HEK293 (cell line): Measurements from ENCODE around the gene FBXW2.
A peak's percentile ranks its signal among the peaks of the same experiment; 100 is the strongest.

Experiments used
- BCL6B ChIP-seq: fragments of 450-650 bp; formaldehyde crosslinking; IDR thresholded peaks from 2 replicates; pipeline ENCODE4 v1.5.1; 2017; ENCODE audit warnings: missing biosample characterization, missing genetic modification characterization
- EGR2 ChIP-seq: fragments of 450-650 bp; formaldehyde crosslinking; IDR thresholded peaks from 2 replicates; pipeline ENCODE4 v1.5.1; 2016; ENCODE audit warnings: low read depth, missing biosample characterization, missing genetic modification characterization
- HOXC10 ChIP-seq: sonication (generic); formaldehyde crosslinking; IDR thresholded peaks from 2 replicates; pipeline ENCODE4 v1.8.1; 2023; ENCODE audit warnings: mild to moderate bottlenecking, missing genetic modification reagents
- KLF17 ChIP-seq: fragments of 450-650 bp; formaldehyde crosslinking; IDR thresholded peaks from 2 replicates; pipeline ENCODE4 v1.5.1; 2016; ENCODE audit warnings: missing biosample characterization, missing genetic modification characterization
- OSR2 ChIP-seq: fragments of 450-650 bp; formaldehyde crosslinking; IDR thresholded peaks from 2 replicates; pipeline ENCODE4 v1.5.1; 2016; ENCODE audit warnings: missing biosample characterization, missing genetic modification characterization
- PATZ1 ChIP-seq: fragments of 450-650 bp; formaldehyde crosslinking; IDR thresholded peaks from 2 replicates; pipeline ENCODE4 v1.5.1; 2016; ENCODE audit warnings: missing biosample characterization, missing genetic modification characterization
- PBX3 ChIP-seq: sonication (generic); formaldehyde crosslinking; IDR thresholded peaks from 2 replicates; pipeline ENCODE4 v1.8.1; 2022; ENCODE audit warnings: mild to moderate bottlenecking, moderate library complexity, missing genetic modification reagents
- SCRT2 ChIP-seq: fragments of 450-650 bp; formaldehyde crosslinking; IDR thresholded peaks from 2 replicates; pipeline ENCODE4 v1.5.1; 2016; ENCODE audit warnings: missing biosample characterization, missing genetic modification characterization
- SETDB1 ChIP-seq: IDR thresholded peaks from one replicate; pipeline ENCODE4 v1.6.1; 2017; ENCODE audit warnings: mild to moderate bottlenecking, low read length, moderate library complexity, mixed read lengths; ENCODE audit not compliant: insufficient read length
- YY1 ChIP-seq: fragments of 450-650 bp; formaldehyde crosslinking; IDR thresholded peaks from 2 replicates; pipeline ENCODE4 v1.5.1; 2018; ENCODE audit warnings: missing biosample characterization, missing genetic modification characterization
- ZBTB20 ChIP-seq: fragments of 450-650 bp; formaldehyde crosslinking; IDR thresholded peaks from 2 replicates; pipeline ENCODE4 v1.5.1; 2016; ENCODE audit warnings: missing biosample characterization, missing genetic modification characterization
- ZBTB26 ChIP-seq: fragments of 450-650 bp; formaldehyde crosslinking; optimal IDR thresholded peaks from 2 replicates; pipeline ENCODE3; 2016; ENCODE audit warnings: missing biosample characterization, mild to moderate bottlenecking, missing genetic modification characterization
- ZEB2 ChIP-seq: fragments of 450-650 bp; formaldehyde crosslinking; IDR thresholded peaks from 2 replicates; pipeline ENCODE4 v1.5.1; 2016; ENCODE audit warnings: missing biosample characterization, missing genetic modification characterization
- ZFHX2 ChIP-seq: fragments of 450-650 bp; formaldehyde crosslinking; conservative IDR thresholded peaks from 2 replicates; pipeline ENCODE4 v1.5.1; 2016; ENCODE audit warnings: missing biosample characterization, missing genetic modification characterization
- ZFP3 ChIP-seq: fragments of 450-650 bp; formaldehyde crosslinking; IDR thresholded peaks from 2 replicates; pipeline ENCODE4 v1.5.1; 2016; ENCODE audit warnings: low read depth, missing biosample characterization, missing genetic modification characterization
- ZIC2 ChIP-seq: fragments of 450-650 bp; formaldehyde crosslinking; IDR thresholded peaks from 2 replicates; pipeline ENCODE4 v1.5.1; 2016; ENCODE audit warnings: missing biosample characterization, missing genetic modification characterization
- ZNF18 ChIP-seq: fragments of 450-650 bp; formaldehyde crosslinking; IDR thresholded peaks from 2 replicates; pipeline ENCODE4 v1.5.1; 2016; ENCODE audit warnings: missing biosample characterization, missing genetic modification characterization
- ZNF2 ChIP-seq: fragments of 450-650 bp; formaldehyde crosslinking; IDR thresholded peaks from 2 replicates; pipeline ENCODE4 v1.5.1; 2016; ENCODE audit warnings: missing biosample characterization, missing genetic modification characterization
- ZNF274 ChIP-seq, 2 experiments: fragments of 200-500 bp in 1 of 2; fragments of 450-650 bp in 1 of 2; sonication (Bioruptor generic) in 1 of 2; formaldehyde crosslinking in 1 of 2; IDR thresholded peaks; 2 replicates each; pipeline versions ENCODE4 v1.5.1 to v1.6.1; 2014 to 2016; ENCODE audit warnings: borderline replicate concordance in 1 of 2, inconsistent platforms in 1 of 2, low read length in 1 of 2, missing biosample characterization in 1 of 2, missing genetic modification characterization in 1 of 2
- ZNF335 ChIP-seq: fragments of 450-650 bp; formaldehyde crosslinking; conservative IDR thresholded peaks from 2 replicates; pipeline ENCODE4 v1.5.1; 2016; ENCODE audit warnings: missing biosample characterization, missing genetic modification characterization
- ZNF341 ChIP-seq: fragments of 450-650 bp; formaldehyde crosslinking; IDR thresholded peaks from 2 replicates; pipeline ENCODE4; 2016; ENCODE audit warnings: low read depth, missing biosample characterization, missing genetic modification characterization
- ZNF354C ChIP-seq: fragments of 450-650 bp; formaldehyde crosslinking; IDR thresholded peaks from 2 replicates; pipeline ENCODE4 v1.5.1; 2016; ENCODE audit warnings: missing biosample characterization, missing genetic modification characterization, low read depth, borderline replicate concordance
- ZNF48 ChIP-seq: fragments of 450-650 bp; formaldehyde crosslinking; IDR thresholded peaks from 2 replicates; pipeline ENCODE4 v1.5.1; 2016; ENCODE audit warnings: missing biosample characterization, missing genetic modification characterization
- ZNF600 ChIP-seq: fragments of 450-650 bp; formaldehyde crosslinking; IDR thresholded peaks from 2 replicates; pipeline ENCODE4 v1.5.1; 2016; ENCODE audit warnings: missing biosample characterization, missing genetic modification characterization
- ZNF707 ChIP-seq: fragments of 450-650 bp; formaldehyde crosslinking; IDR thresholded peaks from 2 replicates; pipeline ENCODE4 v1.5.1; 2016; ENCODE audit warnings: missing biosample characterization, missing genetic modification characterization
- ZNF776 ChIP-seq: fragments of 450-650 bp; formaldehyde crosslinking; IDR thresholded peaks from 2 replicates; pipeline ENCODE4 v1.5.0; 2017; ENCODE audit warnings: missing biosample characterization, missing genetic modification characterization, borderline replicate concordance

Gene FBXW2

GRCh38 chr9:120792898-120793765 lies at the start of gene FBXW2 (continued):
- TF ChIP-seq ZNF776 (tag by site-specific recombination) (no peak), KLF17 (tag by site-specific recombination) (0 out of 2 replicates have a peak, but pooled peaks have one; percentile 23), ZNF354C (no peak), ZBTB20 (tag by site-specific recombination) (peak; percentile 100), HOXC10 (CRISPR knock-in tag) (0 out of 2 replicates have a peak, but pooled peaks have one; percentile 30), ZNF274 (IDR thresholded peaks at IDR 0.05; ENCODE audit: low read length) (no peak), ZNF274 (tag by site-specific recombination; IDR thresholded peaks at IDR 0.05; ENCODE audit: borderline replicate concordance) (no peak), EGR2 (tag by site-specific recombination) (peak; percentile 84), SETDB1 (no peak), BCL6B (tag by site-specific recombination) (no peak), ZNF335 (tag by site-specific recombination) (peak; percentile 76), ZBTB26 (tag by site-specific recombination) (peak; percentile 85), ZNF707 (tag by site-specific recombination) (no peak), OSR2 (tag by site-specific recombination) (peak; percentile 77), ZNF600 (tag by site-specific recombination) (0 out of 2 replicates have a peak, but pooled peaks have one; percentile 8), ZIC2 (tag by site-specific recombination) (peak; percentile 31), YY1 (peak; percentile 38), ZNF18 (no peak), ZNF2 (tag by site-specific recombination) (0 out of 2 replicates have a peak, but pooled peaks have one; percentile 14), ZFP3 (tag by site-specific recombination) (no peak), ZEB2 (tag by site-specific recombination) (peak; percentile 95), ZNF48 (tag by site-specific recombination) (no peak), ZNF341 (tag by site-specific recombination) (peak; percentile 81), PATZ1 (tag by site-specific recombination) (peak; percentile 82), ZFHX2 (tag by site-specific recombination) (peak; percentile 90), SCRT2 (tag by site-specific recombination) (peak; percentile 97), PBX3 (CRISPR knock-in tag) (peak; percentile 71; the same call in 1 of the 2 replicates)
